Astrocyte (in vitro differentiated cells and primary cell): ENCODE data around the gene TUBG2.
"Not testable (repeated sequence)": the region's sequence is repeated elsewhere in the genome, so short reads cannot be mapped to it uniquely, and the experiment has no call there.

Source experiments
- CTCF ChIP-seq: IDR thresholded peaks from 2 replicates; pipeline ENCODE4 v1.5.1; 2011; ENCODE audit warnings: low read depth, mild to moderate bottlenecking, inconsistent platforms, low read length, moderate library complexity; ENCODE audit not compliant: insufficient read depth
- EZH2 ChIP-seq: IDR thresholded peaks from 2 replicates; pipeline ENCODE4 v1.6.1; 2012; ENCODE audit warnings: mild to moderate bottlenecking, low read length, inconsistent platforms; ENCODE audit not compliant: insufficient read depth

- not testable (repeated sequence) for TF ChIP-seq CTCF, EZH2
Measured at GRCh38 chr17:42659932-42660274, 819 bp downstream of the TUBG2 start.
